ENCODE data around the gene AK2. TPM values are rescaled to one million over a fixed set of nuclear protein-coding genes. Genes with fewer than 3 reads are reported as not detected.

The AK2 gene
- total RNA-seq, 1 experiment from 2014 or later: 159 TPM

DNA sequence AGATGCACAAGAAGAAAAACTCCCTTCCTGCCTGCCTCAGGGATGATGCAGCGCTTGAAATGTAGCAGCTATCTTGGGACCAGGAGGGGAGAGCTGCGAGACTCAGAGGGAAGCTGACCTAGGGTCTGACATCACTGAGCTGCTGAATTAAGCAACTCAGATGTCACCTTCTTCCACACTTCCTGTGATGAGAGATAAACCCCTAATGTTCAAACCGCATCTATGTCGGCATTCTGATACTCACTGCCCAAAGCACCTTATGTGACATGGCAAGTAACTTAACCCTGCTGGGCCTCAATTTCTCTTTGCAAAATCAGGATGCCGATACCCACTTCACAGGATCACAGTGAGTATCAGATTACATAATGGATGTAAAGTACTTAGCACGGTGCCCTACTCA is 9.1 kb upstream of the AK2 start:
- Histone ChIP-seq H4K8ac (replicated peaks; ENCODE audit: insufficient read length, low read depth, low read length) (no peak overlapping the region), H4K91ac (ENCODE audit: insufficient read length, low read depth, low read length) (no peak overlapping the region), H4K5ac (ENCODE audit: insufficient read length, low read depth, low read length) (no peak overlapping the region), H2BK12ac (ENCODE audit: insufficient read length, low read depth, low read length) (no peak overlapping the region), H3K79me1 (ENCODE audit: insufficient read depth, low read depth, low read length, poor library complexity, severe bottlenecking) (no peaks in the 10 kb centered on the region), H3K14ac (ENCODE audit: insufficient read depth, low read length) (no peak overlapping the region), H3K27ac (ENCODE audit: insufficient read length, low read depth, low read length) (no peak overlapping the region), H4K20me1 (ENCODE audit: control insufficient read depth, insufficient read depth, insufficient read length) (no peaks in the 10 kb centered on the region), H3K4ac (ENCODE audit: low read depth, low read length) (no peak overlapping the region), H2AK5ac (ENCODE audit: insufficient read length, low read length) (no peak overlapping the region), H2BK5ac (ENCODE audit: insufficient read length, low read length) (no peak overlapping the region), H3K18ac (ENCODE audit: insufficient read length, low read depth, low read length) (no peak overlapping the region), H3K9me3 (ENCODE audit: control insufficient read depth, low read depth, low read length) (no peaks in the 10 kb centered on the region), H3K4me2 (ENCODE audit: insufficient read depth, insufficient read length, low read length) (no peak overlapping the region), H3K27me3 (ENCODE audit: insufficient read depth, low read length) (no peaks in the 10 kb centered on the region), H3K23ac (ENCODE audit: insufficient read length, low read depth, low read length) (no peak overlapping the region), H3K79me2 (ENCODE audit: insufficient read depth, low read length) (no peaks in the 10 kb centered on the region), H2AFZ (ENCODE audit: low read length) (no peak overlapping the region), H3K23me2 (ENCODE audit: insufficient read length, low read depth, low read length, poor library complexity, severe bottlenecking) (no peaks in the 10 kb centered on the region), H2BK120ac (ENCODE audit: low read depth, low read length, poor library complexity, severe bottlenecking) (no peak overlapping the region), H3K56ac (ENCODE audit: insufficient read length, low read depth, low read length) (no peak overlapping the region), H3T11ph (ENCODE audit: low read length) (no peak overlapping the region), H3K4me1 (ENCODE audit: insufficient read depth, low read length) (peaks cover 4% of the 10 kb centered on the region; the same call in 1 of the 2 replicates), H2BK15ac (ENCODE audit: low read depth, low read length) (no peak overlapping the region), H3K9ac (ENCODE audit: extremely low read depth, insufficient read length, low read length) (no peak overlapping the region), H2BK20ac (ENCODE audit: low read depth, low read length, poor library complexity, severe bottlenecking) (no peak overlapping the region)
- H3K36me3 Mint-ChIP-seq (ENCODE audit: insufficient read depth in 1 of 3, low read depth in 3 of 3): peaks cover 3 to 5% (median 4%) of the 10 kb centered on the region in 3 experiments; a peak in 6 of 7 replicates
- TF ChIP-seq, protein P1, sequence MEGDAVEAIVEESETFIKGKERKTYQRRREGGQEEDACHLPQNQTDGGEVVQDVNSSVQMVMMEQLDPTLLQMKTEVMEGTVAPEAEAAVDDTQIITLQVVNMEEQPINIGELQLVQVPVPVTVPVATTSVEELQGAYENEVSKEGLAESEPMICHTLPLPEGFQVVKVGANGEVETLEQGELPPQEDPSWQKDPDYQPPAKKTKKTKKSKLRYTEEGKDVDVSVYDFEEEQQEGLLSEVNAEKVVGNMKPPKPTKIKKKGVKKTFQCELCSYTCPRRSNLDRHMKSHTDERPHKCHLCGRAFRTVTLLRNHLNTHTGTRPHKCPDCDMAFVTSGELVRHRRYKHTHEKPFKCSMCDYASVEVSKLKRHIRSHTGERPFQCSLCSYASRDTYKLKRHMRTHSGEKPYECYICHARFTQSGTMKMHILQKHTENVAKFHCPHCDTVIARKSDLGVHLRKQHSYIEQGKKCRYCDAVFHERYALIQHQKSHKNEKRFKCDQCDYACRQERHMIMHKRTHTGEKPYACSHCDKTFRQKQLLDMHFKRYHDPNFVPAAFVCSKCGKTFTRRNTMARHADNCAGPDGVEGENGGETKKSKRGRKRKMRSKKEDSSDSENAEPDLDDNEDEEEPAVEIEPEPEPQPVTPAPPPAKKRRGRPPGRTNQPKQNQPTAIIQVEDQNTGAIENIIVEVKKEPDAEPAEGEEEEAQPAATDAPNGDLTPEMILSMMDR (conservative IDR thresholded peaks at IDR 0.05): no peak
- peaks cover 9% of the 10 kb centered on the region; the same call in 1 of the 2 replicates for H3K27me3 Mint-ChIP-seq (ENCODE audit: low read depth)
- peaks cover 10 to 17% of the 10 kb centered on the region in 2 experiments for H3K4me1 Mint-ChIP-seq
- no peak overlapping the region for H3K4me3 Mint-ChIP-seq
- DNase-seq: no peak
- H3K27ac Mint-ChIP-seq: no peak overlapping the region
- no CpG with 5 or more reads among the region's 6 CpGs for WGBS (ENCODE audit: extremely low coverage, insufficient read length, low lambda C conversion rate)
- peaks cover 8 to 10% of the 10 kb centered on the region in 2 experiments for H3K9me3 Mint-ChIP-seq
